ENCODE measurements around the gene CHPT1. TPM values are rescaled to one million over a fixed set of nuclear protein-coding genes. Genes with fewer than 3 reads are reported as not detected.

CHPT1 gene
- total and polyA plus RNA-seq, 3 donors from 2014 or later = 150 to 267 (median 154) TPM

DNA sequence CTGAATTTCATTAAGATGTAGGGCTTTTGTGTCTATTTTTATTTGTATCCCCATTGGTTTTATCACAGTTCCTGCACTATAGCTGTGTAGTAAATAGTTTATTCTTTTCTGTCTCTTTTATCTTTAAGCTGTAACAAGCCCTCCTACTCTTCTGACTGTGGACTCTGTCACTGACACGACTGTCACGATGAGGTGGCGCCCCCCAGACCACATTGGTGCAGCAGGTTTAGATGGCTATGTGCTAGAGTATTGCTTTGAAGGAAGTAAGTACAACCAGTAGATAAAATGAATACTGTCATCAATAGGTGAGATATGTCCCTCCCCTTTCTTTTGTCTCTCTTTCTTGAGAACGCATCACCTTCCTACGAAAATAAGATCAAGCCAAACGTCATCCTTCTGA, 34.1 kb upstream of the CHPT1 start:
- 88 to 92% methylated on average over 6 of the region's 6 CpGs for WGBS, 2 donors
- H3K9me3 ChIP-seq = no peaks in the 10 kb centered on the region
- H3K4me1 ChIP-seq = no peaks in the 10 kb centered on the region
- DNase-seq = no peak
- no peak overlapping the region for H3K27ac ChIP-seq
- H3K27me3 ChIP-seq = no peaks in the 10 kb centered on the region
- no peaks in the 10 kb centered on the region for H3K36me3 ChIP-seq (ENCODE audit: low read depth, missing control alignments)
- H3K4me3 ChIP-seq = no peak overlapping the region
- intact Hi-C loops (cut with DNase I; ENCODE audit: low total_unique reads) = no loop called here
- TF ChIP-seq POLR2A (IDR thresholded peaks at IDR 0.05) = no peak
- TF ChIP-seq, protein P1, sequence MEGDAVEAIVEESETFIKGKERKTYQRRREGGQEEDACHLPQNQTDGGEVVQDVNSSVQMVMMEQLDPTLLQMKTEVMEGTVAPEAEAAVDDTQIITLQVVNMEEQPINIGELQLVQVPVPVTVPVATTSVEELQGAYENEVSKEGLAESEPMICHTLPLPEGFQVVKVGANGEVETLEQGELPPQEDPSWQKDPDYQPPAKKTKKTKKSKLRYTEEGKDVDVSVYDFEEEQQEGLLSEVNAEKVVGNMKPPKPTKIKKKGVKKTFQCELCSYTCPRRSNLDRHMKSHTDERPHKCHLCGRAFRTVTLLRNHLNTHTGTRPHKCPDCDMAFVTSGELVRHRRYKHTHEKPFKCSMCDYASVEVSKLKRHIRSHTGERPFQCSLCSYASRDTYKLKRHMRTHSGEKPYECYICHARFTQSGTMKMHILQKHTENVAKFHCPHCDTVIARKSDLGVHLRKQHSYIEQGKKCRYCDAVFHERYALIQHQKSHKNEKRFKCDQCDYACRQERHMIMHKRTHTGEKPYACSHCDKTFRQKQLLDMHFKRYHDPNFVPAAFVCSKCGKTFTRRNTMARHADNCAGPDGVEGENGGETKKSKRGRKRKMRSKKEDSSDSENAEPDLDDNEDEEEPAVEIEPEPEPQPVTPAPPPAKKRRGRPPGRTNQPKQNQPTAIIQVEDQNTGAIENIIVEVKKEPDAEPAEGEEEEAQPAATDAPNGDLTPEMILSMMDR (IDR thresholded peaks at IDR 0.05) = no peak

DNA sequence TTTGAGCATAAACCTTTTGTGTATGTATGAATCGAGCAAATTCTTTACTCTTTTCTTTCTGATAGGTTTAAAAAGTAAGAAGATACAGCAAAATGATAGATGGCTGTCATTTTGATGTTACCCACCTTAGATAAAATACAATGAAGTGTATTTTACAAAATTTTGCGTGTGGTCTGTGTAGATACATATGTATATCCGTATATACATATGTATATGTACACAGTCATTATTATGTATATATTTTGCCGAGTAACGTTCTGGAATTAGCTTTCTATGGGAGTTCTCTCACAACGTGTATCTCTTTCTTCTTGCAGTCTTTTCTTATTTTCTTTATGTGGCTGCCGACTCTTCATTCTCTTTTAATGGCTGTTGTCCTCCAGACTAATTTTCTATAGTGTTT, 32.4 kb upstream of the CHPT1 start:
- Histone ChIP-seq H3K27ac (no peak overlapping the region), H3K27me3 (no peaks in the 10 kb centered on the region), H3K9me3 (no peaks in the 10 kb centered on the region), H3K36me3 (ENCODE audit: low read depth, missing control alignments) (no peaks in the 10 kb centered on the region), H3K4me1 (no peaks in the 10 kb centered on the region), H3K4me3 (no peak overlapping the region)
- 72 to 83% methylated on average over 7 of the region's 7 CpGs for WGBS, 2 donors
- TF ChIP-seq, protein P1 (IDR thresholded peaks at IDR 0.05) = no peak
- no peak for TF ChIP-seq POLR2A (IDR thresholded peaks at IDR 0.05)
- no peak for DNase-seq
- intact Hi-C loops (cut with DNase I; ENCODE audit: low total_unique reads) = no loop called here

DNA sequence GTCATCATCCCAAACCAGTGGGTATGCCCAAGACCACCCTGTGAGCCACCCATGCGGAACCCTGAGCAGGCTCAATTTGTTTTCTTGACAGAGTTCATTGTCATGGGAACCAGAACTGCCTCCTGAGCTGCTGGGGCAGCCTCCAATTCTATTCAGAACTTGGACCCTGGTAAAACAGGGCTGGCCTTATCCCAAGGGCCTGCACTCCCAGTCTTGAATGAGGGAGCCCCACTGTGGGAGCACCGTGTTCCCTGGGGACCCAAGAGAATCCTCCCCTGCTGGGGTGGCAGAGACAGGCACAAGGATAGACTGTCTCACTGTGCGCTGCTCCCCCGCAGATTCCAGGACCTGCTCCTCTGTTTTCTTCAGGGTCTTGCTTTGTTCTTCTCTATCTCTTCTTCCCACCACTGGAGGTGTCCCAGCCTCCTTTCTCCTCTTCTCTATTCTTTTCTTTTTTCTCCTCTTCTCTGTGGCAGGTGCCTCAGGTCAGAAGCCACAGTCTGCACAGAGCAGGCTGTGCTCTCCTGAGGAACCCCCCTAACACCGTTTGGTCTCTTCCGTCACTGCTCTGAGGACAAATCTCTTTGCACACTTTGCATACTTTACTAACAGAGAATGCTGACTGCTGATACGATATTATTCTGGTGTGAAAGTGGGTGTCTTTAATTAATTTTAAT, 31.2 kb upstream of the CHPT1 start:
- 80 to 84% methylated on average over 7 of the region's 7 CpGs for WGBS, 2 donors
- Histone ChIP-seq H3K4me3 (no peak overlapping the region), H3K27me3 (no peaks in the 10 kb centered on the region), H3K27ac (no peak overlapping the region), H3K36me3 (ENCODE audit: low read depth, missing control alignments) (no peaks in the 10 kb centered on the region), H3K4me1 (no peaks in the 10 kb centered on the region), H3K9me3 (no peaks in the 10 kb centered on the region)
- TF ChIP-seq POLR2A (IDR thresholded peaks at IDR 0.05) = no peak
- TF ChIP-seq, protein P1 (IDR thresholded peaks at IDR 0.05) = no peak
- intact Hi-C loops (cut with DNase I; ENCODE audit: low total_unique reads) = no loop called here
- no peak for DNase-seq

DNA sequence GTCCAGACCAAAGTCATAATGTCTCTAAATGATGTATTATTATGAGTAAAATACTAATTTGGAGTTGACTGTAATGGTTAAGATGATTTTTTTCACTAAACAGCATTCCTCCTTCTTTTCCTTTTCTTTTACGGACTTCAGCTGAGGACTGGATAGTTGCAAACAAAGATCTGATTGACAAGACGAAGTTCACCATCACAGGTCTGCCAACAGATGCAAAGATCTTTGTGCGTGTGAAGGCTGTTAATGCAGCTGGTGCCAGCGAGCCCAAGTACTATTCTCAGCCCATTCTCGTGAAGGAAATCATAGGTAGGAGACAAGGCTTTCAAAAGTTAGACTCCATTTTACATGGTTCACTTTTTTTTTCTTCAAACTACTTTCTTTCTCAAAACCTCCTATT, 29.8 kb upstream of the CHPT1 start:
- Histone ChIP-seq H3K4me3 (no peak overlapping the region), H3K27me3 (no peaks in the 10 kb centered on the region), H3K27ac (no peak overlapping the region), H3K4me1 (no peaks in the 10 kb centered on the region), H3K36me3 (ENCODE audit: low read depth, missing control alignments) (no peaks in the 10 kb centered on the region), H3K9me3 (no peaks in the 10 kb centered on the region)
- 85 to 89% methylated on average over 5 of the region's 5 CpGs for WGBS, 2 donors
- DNase-seq = no peak
- no peak for TF ChIP-seq POLR2A (IDR thresholded peaks at IDR 0.05)
- TF ChIP-seq, protein P1 (IDR thresholded peaks at IDR 0.05) = no peak
- intact Hi-C loops (cut with DNase I; ENCODE audit: low total_unique reads) = no loop called here
